Tibial artery (tissue), 4 donors: ENCODE data around the gene CC2D2A.
A peak's percentile ranks its signal among the peaks of the same experiment; 100 is the strongest.

ENCODE experiments used
- DNase-seq, 2 donors: peaks; one replicate each; pipeline ENCODE4 v3.0.0-alpha.2; 2019
- H3K27ac ChIP-seq, 2 donors: fragments of 200-600 bp; sonication (generic) in 1 of 2; 1 replicate in 1 of 2; 2 replicates in 1 of 2; pipeline ENCODE4 v1.5.1; 2018 to 2019; ENCODE audit warnings: mild to moderate bottlenecking in 1 of 2
- H3K27me3 ChIP-seq, 2 donors: fragments of 200-600 bp; sonication (generic) in 1 of 2; one replicate each; pipeline versions ENCODE4 v1.5.1 to v1.6.0; 2016 to 2019
- H3K36me3 ChIP-seq, 3 donors: fragments of 200-600 bp; sonication (generic) in 2 of 3; one replicate each; pipeline ENCODE4 v1.5.1; 2016 to 2019; ENCODE audit warnings: mild to moderate bottlenecking in 2 of 3
- H3K4me1 ChIP-seq, 4 donors: fragments of 200-600 bp; sonication (generic) in 2 of 4; 1 replicate in 3 of 4; 2 replicates in 1 of 4; pipeline ENCODE4 v1.5.1; 2016 to 2019
- H3K4me3 ChIP-seq, 2 donors: fragments of 200-600 bp; sonication (generic) in 1 of 2; 1 replicate in 1 of 2; 2 replicates in 1 of 2; pipeline ENCODE4 v1.5.1; 2018 to 2019; ENCODE audit warnings: mild to moderate bottlenecking in 2 of 2
- H3K9me3 ChIP-seq, 3 donors: fragments of 200-600 bp; sonication (generic) in 1 of 3; one replicate each; pipeline ENCODE4 v1.5.1; 2016 to 2019
- intact Hi-C: fragments of 100-400 bp; cut with DNase I; formaldehyde crosslinking; loops from one replicate; pipeline ENCODE4 v1.15.0; 2023; ENCODE audit warnings: low total_unique reads
- TF ChIP-seq, protein P1 (sequence below), 2 experiments: fragments of 200-600 bp in 1 of 2; fragments of 450-650 bp in 1 of 2; IDR thresholded peaks; one replicate each; pipeline ENCODE4 v1.5.1; 2017 to 2019; ENCODE audit warnings: antibody characterized with exemption in 2 of 2, mild to moderate bottlenecking in 1 of 2, moderate library complexity in 1 of 2

Gene CC2D2A

DNA sequence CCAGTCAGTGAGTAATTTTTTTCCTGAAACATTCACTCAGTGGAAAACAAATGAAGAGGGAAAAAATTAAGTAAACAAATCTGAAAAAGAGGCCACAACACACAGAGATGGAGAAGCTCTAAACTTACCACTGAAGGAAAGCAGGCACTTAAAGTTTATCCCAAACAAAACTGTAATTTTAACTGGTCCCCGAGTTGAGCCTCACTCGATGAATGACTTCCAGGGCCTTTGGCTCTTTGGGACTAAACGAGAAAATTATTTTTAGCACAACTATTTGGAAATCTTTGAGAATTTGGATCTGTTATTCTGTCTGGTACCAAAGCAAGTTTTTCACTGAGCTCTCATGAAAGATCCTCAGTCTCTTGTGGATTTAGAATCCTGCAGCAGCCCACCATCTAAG lies 42.0 kb upstream of the CC2D2A start, which contains the start of gene C1QTNF7:
C1QTNF7 (plus strand) TSS at position 333 of the 400 bp plus-strand sequence. CDS start 7,711 bp downstream, outside the sequence.
- no peaks in the 10 kb centered on the region for H3K9me3 ChIP-seq
- H3K36me3 ChIP-seq: no peaks in the 10 kb centered on the region
- peak within 1 kb of the TSS; percentile 44 to 48 for H3K4me3 ChIP-seq
- peaks cover 0 to 96% (median 36%) of the 10 kb centered on the region in 4 donors for H3K4me1 ChIP-seq
- peak within 1 kb of the TSS; percentile 73 to 77 for H3K27ac ChIP-seq
- DNase-seq: no peak
- H3K27me3 ChIP-seq: no peaks in the 10 kb centered on the region
- intact Hi-C loops: loop anchor here (10.0 kb wide), 1 partner anchor 423 kb away; the partner anchor contains the start of gene CPEB2
- TF ChIP-seq, protein P1, sequence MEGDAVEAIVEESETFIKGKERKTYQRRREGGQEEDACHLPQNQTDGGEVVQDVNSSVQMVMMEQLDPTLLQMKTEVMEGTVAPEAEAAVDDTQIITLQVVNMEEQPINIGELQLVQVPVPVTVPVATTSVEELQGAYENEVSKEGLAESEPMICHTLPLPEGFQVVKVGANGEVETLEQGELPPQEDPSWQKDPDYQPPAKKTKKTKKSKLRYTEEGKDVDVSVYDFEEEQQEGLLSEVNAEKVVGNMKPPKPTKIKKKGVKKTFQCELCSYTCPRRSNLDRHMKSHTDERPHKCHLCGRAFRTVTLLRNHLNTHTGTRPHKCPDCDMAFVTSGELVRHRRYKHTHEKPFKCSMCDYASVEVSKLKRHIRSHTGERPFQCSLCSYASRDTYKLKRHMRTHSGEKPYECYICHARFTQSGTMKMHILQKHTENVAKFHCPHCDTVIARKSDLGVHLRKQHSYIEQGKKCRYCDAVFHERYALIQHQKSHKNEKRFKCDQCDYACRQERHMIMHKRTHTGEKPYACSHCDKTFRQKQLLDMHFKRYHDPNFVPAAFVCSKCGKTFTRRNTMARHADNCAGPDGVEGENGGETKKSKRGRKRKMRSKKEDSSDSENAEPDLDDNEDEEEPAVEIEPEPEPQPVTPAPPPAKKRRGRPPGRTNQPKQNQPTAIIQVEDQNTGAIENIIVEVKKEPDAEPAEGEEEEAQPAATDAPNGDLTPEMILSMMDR (IDR thresholded peaks at IDR 0.05): no peak

GRCh38 chr4:15428611-15429010 lies 41.1 kb upstream of the CC2D2A start:
- Histone ChIP-seq H3K4me1 (peaks cover 0 to 96% (median 42%) of the 10 kb centered on the region in 4 donors), H3K27ac (peak overlapping the region; percentile 73 to 77), H3K36me3 (no peaks in the 10 kb centered on the region), H3K27me3 (no peaks in the 10 kb centered on the region), H3K9me3 (no peaks in the 10 kb centered on the region), H3K4me3 (peak overlapping the region; percentile 44 to 48)
- TF ChIP-seq, protein P1 (IDR thresholded peaks at IDR 0.05): no peak
- DNase-seq: peak; percentile 68 to 78
- intact Hi-C loops: loop anchor here (10.0 kb wide), 1 partner anchor 424 kb away; the partner anchor contains the start of gene CPEB2

- intact Hi-C loops: no loop called here
- H3K27ac ChIP-seq: peak overlapping the region; percentile 72 to 80
- TF ChIP-seq, protein P1 (IDR thresholded peaks at IDR 0.05): no peak
These were observed 35.6 kb upstream of the CC2D2A start for GRCh38 chr4:15434091-15434490.

DNA sequence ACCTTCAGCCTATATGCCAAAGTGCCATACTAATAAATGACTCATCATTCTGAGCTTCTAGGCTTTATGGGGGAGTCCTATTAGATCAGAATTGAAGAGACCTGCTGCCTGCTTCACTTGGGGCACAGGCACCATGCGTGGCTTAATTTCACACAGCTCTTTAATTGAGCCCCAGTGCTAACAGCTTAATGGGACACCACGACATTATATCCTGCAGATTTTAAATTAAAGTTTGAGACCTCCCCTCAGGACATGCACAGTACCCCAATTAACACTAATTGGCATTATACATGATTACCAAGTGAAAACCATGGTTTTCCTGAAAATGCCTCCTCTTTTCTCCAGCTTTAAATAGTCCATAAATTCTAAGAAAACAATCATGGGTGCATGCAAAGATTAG lies 35.0 kb upstream of the CC2D2A start:
- TF ChIP-seq, protein P1 (IDR thresholded peaks at IDR 0.05): no peak
- Histone ChIP-seq H3K27me3 (no peaks in the 10 kb centered on the region), H3K9me3 (no peaks in the 10 kb centered on the region), H3K27ac (peak overlapping the region; percentile 33 to 53), H3K4me1 (peaks cover 0 to 73% (median 47%) of the 10 kb centered on the region in 4 donors), H3K36me3 (peaks cover 0 to 3% (median 0%) of the 10 kb centered on the region in 3 donors), H3K4me3 (no peak overlapping the region)
- intact Hi-C loops: no loop called here
- DNase-seq: no peak

More at GRCh38 chr4:15434091-15434490, 35.6 kb upstream of the CC2D2A start:
- H3K27me3 ChIP-seq: no peaks in the 10 kb centered on the region
- peaks cover 0 to 79% (median 49%) of the 10 kb centered on the region in 4 donors for H3K4me1 ChIP-seq
- no peaks in the 10 kb centered on the region for H3K9me3 ChIP-seq
- H3K36me3 ChIP-seq: no peaks in the 10 kb centered on the region
- no peak for DNase-seq
- no peak overlapping the region for H3K4me3 ChIP-seq

- peak overlapping the region; percentile 52 to 58 for H3K27ac ChIP-seq
- DNase-seq: no peak
These were observed 33.2 kb upstream of the CC2D2A start for GRCh38 chr4:15436513-15436912.

More at GRCh38 chr4:15436513-15436912, 33.2 kb upstream of the CC2D2A start:
- intact Hi-C loops: no loop called here
- no peaks in the 10 kb centered on the region for H3K9me3 ChIP-seq
- no peak overlapping the region for H3K4me3 ChIP-seq
- H3K4me1 ChIP-seq: peaks cover 0 to 56% (median 41%) of the 10 kb centered on the region in 4 donors
- H3K36me3 ChIP-seq: peaks cover 0 to 15% (median 0%) of the 10 kb centered on the region in 3 donors
- no peaks in the 10 kb centered on the region for H3K27me3 ChIP-seq
- TF ChIP-seq, protein P1 (IDR thresholded peaks at IDR 0.05): no peak
